22Rv1 (cell line): ENCODE results near the gene SSTR3.

Experiments used
- ZFX ChIP-seq: fragments of 450-650 bp; IDR thresholded peaks from 2 replicates; pipeline ENCODE4 v1.6.1; 2017; ENCODE audit warnings: antibody characterized with exemption, borderline replicate concordance
- TF ChIP-seq, protein P1 (sequence below): fragments of 450-650 bp; IDR thresholded peaks from 2 replicates; pipeline ENCODE4 v1.5.1; 2017; ENCODE audit warnings: mild to moderate bottlenecking

DNA sequence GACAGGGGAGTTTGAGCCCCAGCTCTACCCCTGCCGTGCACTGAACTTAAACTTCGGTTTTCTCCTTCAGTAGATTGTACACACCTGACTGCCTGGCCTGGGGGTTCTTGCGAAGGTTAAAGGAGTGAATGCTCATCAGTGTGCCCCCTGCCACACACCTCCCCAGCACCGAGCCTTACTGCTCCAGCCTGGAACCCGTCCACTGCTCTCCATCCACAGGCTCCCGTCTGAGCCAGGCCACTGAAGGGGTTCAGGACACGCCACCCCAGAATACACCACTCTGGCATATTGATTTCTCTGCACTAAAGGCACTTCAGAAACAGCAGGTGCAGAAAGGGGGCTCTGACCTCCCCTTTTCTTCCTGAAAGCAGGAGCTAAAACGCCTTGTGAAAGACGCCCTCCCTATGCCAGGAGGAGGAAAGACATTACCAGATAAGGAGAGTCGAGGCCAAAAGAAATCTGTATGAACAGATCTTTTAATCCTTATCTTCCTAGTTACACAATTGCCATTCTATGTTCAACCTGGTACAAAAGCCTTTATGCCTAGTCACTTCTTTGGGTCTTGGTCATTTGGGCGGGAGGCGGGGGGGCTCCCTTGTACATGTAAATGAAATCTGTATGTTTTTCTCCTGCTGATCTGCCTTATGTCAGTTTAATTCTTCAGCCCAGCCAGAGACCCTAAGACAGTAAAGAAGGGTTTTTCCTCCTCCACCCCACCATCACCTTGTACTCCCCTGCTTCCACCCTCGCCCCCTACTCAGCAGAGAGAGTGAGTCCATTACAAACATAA is 1.9 kb upstream of the SSTR3 start:
- TF ChIP-seq, protein P1, sequence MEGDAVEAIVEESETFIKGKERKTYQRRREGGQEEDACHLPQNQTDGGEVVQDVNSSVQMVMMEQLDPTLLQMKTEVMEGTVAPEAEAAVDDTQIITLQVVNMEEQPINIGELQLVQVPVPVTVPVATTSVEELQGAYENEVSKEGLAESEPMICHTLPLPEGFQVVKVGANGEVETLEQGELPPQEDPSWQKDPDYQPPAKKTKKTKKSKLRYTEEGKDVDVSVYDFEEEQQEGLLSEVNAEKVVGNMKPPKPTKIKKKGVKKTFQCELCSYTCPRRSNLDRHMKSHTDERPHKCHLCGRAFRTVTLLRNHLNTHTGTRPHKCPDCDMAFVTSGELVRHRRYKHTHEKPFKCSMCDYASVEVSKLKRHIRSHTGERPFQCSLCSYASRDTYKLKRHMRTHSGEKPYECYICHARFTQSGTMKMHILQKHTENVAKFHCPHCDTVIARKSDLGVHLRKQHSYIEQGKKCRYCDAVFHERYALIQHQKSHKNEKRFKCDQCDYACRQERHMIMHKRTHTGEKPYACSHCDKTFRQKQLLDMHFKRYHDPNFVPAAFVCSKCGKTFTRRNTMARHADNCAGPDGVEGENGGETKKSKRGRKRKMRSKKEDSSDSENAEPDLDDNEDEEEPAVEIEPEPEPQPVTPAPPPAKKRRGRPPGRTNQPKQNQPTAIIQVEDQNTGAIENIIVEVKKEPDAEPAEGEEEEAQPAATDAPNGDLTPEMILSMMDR = no peak
- no peak for TF ChIP-seq ZFX
